ENCODE measurements around the gene IPO13.

Gene IPO13

GRCh38 chr1:44014365-44015104 lies 67.8 kb downstream of the IPO13 start:
- Histone ChIP-seq H3K4me2 (ENCODE audit: low read depth, low read length, poor library complexity, severe bottlenecking) (no peak overlapping the region), H3K4me1 (ENCODE audit: insufficient read depth, low read length, poor library complexity, severe bottlenecking) (no peaks in the 10 kb centered on the region), H3K27me3 (ENCODE audit: insufficient read depth, low read length, poor library complexity, severe bottlenecking) (no peaks in the 10 kb centered on the region), H3K79me2 (ENCODE audit: insufficient read depth, low read length) (no peaks in the 10 kb centered on the region), H2AFZ (ENCODE audit: low read length) (no peak overlapping the region), H3K9me2 (replicated peaks; ENCODE audit: low read depth, low read length) (no peaks in the 10 kb centered on the region), H3K36me3 (ENCODE audit: insufficient read depth, low read length) (no peaks in the 10 kb centered on the region), H3K4me3 (ENCODE audit: low read length, poor library complexity, severe bottlenecking) (no peak overlapping the region), H3K9me3 (ENCODE audit: insufficient read depth, low read depth, low read length) (no peaks in the 10 kb centered on the region), H3F3A (ENCODE audit: low read depth) (no peaks in the 10 kb centered on the region), H3K9ac (ENCODE audit: low read depth, low read length, poor library complexity, severe bottlenecking) (no peak overlapping the region), H4K20me1 (ENCODE audit: insufficient read depth, low read length, poor library complexity, severe bottlenecking) (no peaks in the 10 kb centered on the region)
- TF ChIP-seq EZH2phosphoT487 (IDR thresholded peaks at IDR 0.05; ENCODE audit: borderline replicate concordance) = no peak
- TF ChIP-seq, protein P1, sequence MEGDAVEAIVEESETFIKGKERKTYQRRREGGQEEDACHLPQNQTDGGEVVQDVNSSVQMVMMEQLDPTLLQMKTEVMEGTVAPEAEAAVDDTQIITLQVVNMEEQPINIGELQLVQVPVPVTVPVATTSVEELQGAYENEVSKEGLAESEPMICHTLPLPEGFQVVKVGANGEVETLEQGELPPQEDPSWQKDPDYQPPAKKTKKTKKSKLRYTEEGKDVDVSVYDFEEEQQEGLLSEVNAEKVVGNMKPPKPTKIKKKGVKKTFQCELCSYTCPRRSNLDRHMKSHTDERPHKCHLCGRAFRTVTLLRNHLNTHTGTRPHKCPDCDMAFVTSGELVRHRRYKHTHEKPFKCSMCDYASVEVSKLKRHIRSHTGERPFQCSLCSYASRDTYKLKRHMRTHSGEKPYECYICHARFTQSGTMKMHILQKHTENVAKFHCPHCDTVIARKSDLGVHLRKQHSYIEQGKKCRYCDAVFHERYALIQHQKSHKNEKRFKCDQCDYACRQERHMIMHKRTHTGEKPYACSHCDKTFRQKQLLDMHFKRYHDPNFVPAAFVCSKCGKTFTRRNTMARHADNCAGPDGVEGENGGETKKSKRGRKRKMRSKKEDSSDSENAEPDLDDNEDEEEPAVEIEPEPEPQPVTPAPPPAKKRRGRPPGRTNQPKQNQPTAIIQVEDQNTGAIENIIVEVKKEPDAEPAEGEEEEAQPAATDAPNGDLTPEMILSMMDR (conservative IDR thresholded peaks at IDR 0.05; ENCODE audit: low read length) = no peak

- Histone ChIP-seq H3K36me3 (ENCODE audit: insufficient read depth, low read length) (no peaks in the 10 kb centered on the region), H3K9me2 (replicated peaks; ENCODE audit: low read depth, low read length) (no peaks in the 10 kb centered on the region), H3K4me3 (ENCODE audit: low read length, poor library complexity, severe bottlenecking) (no peak overlapping the region), H4K20me1 (ENCODE audit: insufficient read depth, low read length, poor library complexity, severe bottlenecking) (no peaks in the 10 kb centered on the region), H3K4me1 (ENCODE audit: insufficient read depth, low read length, poor library complexity, severe bottlenecking) (no peaks in the 10 kb centered on the region), H3K27me3 (ENCODE audit: insufficient read depth, low read length, poor library complexity, severe bottlenecking) (no peaks in the 10 kb centered on the region), H2AFZ (ENCODE audit: low read length) (no peak overlapping the region), H3K79me2 (ENCODE audit: insufficient read depth, low read length) (no peaks in the 10 kb centered on the region), H3K9ac (ENCODE audit: low read depth, low read length, poor library complexity, severe bottlenecking) (no peak overlapping the region), H3K9me3 (ENCODE audit: insufficient read depth, low read depth, low read length) (no peaks in the 10 kb centered on the region), H3K4me2 (ENCODE audit: low read depth, low read length, poor library complexity, severe bottlenecking) (no peak overlapping the region), H3F3A (ENCODE audit: low read depth) (no peaks in the 10 kb centered on the region)
- TF ChIP-seq, protein P1 (conservative IDR thresholded peaks at IDR 0.05; ENCODE audit: low read length) = no peak
- no peak for TF ChIP-seq EZH2phosphoT487 (IDR thresholded peaks at IDR 0.05; ENCODE audit: borderline replicate concordance)
Observed at GRCh38 chr1:44015206-44015605, 68.5 kb downstream of the IPO13 start.

- Histone ChIP-seq H3K4me2 (ENCODE audit: low read depth, low read length, poor library complexity, severe bottlenecking) (no peak overlapping the region), H3K9me3 (ENCODE audit: insufficient read depth, low read depth, low read length) (no peaks in the 10 kb centered on the region), H3K9me2 (replicated peaks; ENCODE audit: low read depth, low read length) (no peaks in the 10 kb centered on the region), H3K4me1 (ENCODE audit: insufficient read depth, low read length, poor library complexity, severe bottlenecking) (no peaks in the 10 kb centered on the region), H2AFZ (ENCODE audit: low read length) (no peak overlapping the region), H3K79me2 (ENCODE audit: insufficient read depth, low read length) (no peaks in the 10 kb centered on the region), H3K36me3 (ENCODE audit: insufficient read depth, low read length) (no peaks in the 10 kb centered on the region), H3K9ac (ENCODE audit: low read depth, low read length, poor library complexity, severe bottlenecking) (no peak overlapping the region), H3K4me3 (ENCODE audit: low read length, poor library complexity, severe bottlenecking) (no peak overlapping the region), H3F3A (ENCODE audit: low read depth) (no peaks in the 10 kb centered on the region), H4K20me1 (ENCODE audit: insufficient read depth, low read length, poor library complexity, severe bottlenecking) (no peaks in the 10 kb centered on the region), H3K27me3 (ENCODE audit: insufficient read depth, low read length, poor library complexity, severe bottlenecking) (no peaks in the 10 kb centered on the region)
- TF ChIP-seq, protein P1 (conservative IDR thresholded peaks at IDR 0.05; ENCODE audit: low read length) = no peak
- TF ChIP-seq EZH2phosphoT487 (IDR thresholded peaks at IDR 0.05; ENCODE audit: borderline replicate concordance) = no peak
Observed at GRCh38 chr1:44016041-44016889, 69.5 kb downstream of the IPO13 start.
